ENCODE measurements around the gene ATP6V1E1.
"Not testable (repeated sequence)": the region's sequence is repeated elsewhere in the genome, so short reads cannot be mapped to it uniquely, and the experiment has no call there.

The ATP6V1E1 gene

GRCh38 chr22:17581056-17581455, 47.5 kb downstream of the ATP6V1E1 start:
- DNase-seq (ENCODE audit: low spot score): no peak

GRCh38 chr22:17580441-17581031, 48.0 kb downstream of the ATP6V1E1 start:
- no peak for DNase-seq (ENCODE audit: low spot score)

DNA sequence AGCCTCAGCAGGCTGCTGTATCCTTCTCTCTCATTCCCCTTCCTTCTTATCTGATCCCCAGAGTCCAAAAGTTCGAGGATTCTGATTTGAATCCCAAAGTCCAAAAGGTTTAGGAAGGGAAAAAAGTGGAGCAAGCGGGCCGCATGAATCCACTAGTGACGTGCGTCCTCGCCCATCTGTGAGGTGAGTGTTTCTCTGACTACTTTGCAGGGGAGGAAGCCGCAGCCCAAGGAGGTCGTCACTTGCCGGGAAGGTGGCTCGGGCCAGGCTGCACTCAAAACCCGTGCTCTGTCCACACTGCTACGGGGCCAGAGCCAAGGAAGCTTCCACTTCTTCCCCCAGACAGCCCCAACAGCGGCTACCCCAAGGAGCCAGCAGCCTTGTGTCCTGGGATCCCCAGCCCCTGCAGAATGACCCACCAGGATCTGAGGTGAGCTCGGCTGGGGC, 49.0 kb downstream of the ATP6V1E1 start:
- DNase-seq (ENCODE audit: low spot score): no peak

DNA sequence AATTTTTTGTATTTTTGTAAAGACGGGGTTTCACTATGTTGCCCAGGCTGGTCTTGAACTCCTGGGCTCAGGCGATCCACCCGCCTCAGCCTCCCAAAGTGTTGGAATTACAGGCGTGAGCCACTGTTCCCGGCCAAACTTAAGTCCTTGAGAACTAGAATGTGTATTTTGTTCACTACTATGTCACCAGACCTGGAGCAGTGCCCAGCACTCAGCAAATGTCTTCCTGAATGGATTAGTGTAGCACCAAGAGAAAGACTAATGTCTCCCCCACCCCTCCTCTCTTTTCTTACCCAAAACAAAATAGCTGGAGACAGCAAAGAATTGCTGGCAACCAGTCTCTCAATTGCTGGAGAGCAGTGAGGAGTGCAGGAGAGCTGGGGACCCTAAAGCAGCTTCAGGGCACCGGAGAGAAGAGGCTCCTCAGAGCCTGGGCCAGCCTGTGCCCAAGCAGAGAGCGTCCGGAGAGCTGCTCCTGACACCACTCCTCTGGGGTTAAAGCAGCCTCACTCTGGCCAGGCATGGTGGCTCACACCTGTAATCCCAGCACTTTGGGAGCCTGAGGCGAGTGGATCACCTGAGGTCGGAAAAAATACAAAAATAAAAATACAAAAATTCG, 50.3 kb downstream of the ATP6V1E1 start:
- no peak for DNase-seq (ENCODE audit: low spot score)

DNA sequence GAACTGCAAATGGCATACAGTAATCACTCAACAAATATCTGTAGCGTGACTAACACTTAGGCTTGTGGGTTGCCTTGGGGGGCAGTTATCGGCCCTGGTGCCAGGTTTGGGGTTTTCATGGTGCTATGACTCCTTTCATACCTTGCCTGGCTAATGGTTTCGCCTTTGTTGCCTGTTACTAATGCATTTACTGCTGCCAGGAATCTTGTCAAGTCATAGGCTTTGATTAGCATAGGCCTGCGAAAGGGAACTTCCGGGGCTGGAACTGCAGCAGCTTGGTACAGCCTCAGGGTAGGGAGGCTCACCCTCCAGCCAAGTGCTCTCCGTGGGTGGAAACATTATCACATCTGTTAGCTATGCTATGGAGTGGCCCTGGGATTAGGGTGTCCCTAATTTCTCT, 52.1 kb downstream of the ATP6V1E1 start:
- no peak for DNase-seq (ENCODE audit: low spot score)

- no peak for DNase-seq (ENCODE audit: low spot score)
Observed at GRCh38 chr22:17575681-17576080, 52.9 kb downstream of the ATP6V1E1 start.

DNA sequence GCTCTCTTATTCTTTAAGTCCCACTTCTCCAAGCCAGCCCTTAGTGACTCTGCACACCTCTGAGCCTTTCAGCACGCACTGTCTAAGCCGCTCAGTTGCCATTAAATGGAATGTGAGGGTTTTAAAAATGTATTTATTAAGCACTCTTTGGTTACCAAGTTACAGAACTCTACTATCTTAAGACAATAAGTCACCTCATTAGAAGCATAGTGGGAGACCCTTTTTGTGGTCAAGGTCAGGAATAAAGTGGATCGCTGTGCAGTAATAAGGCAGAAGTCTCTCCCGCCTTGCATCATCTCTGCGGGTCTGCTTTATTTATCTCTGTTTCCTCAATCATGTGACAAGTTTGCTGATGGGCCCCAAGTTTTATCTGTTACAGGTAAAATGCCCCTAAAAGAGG, 53.4 kb downstream of the ATP6V1E1 start:
- DNase-seq (ENCODE audit: low spot score): no peak

GRCh38 chr22:17570851-17571631, 57.5 kb downstream of the ATP6V1E1 start:
- no peak for DNase-seq (ENCODE audit: low spot score)

DNA sequence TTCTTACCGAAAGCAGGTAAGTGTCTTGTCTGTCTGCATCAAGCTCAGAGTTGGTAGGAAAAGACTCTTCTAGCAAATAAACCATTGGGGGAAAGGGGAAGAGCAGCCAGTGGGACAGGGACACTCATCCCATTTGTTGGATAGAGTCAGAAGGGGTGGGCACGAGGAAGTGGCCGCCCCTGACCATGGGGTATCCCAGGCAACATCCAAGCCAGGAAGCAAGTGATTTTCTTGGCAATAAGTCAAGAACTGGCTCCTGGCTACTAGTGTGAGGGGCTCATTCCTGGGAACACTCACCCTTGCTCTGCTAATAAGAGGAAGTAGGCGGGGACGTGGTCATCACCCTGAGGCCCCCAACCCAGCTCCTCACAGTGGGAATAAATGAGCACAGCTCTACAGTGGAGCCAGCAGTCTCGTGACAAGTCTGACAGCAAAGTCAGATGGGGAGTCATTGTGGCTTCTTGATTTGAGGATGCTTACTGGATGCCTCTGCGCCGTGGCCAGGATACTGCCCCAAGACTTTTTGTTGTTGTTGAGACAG, 58.5 kb downstream of the ATP6V1E1 start:
- DNase-seq (ENCODE audit: low spot score): no peak

GRCh38 chr22:17566776-17567175, 61.8 kb downstream of the ATP6V1E1 start:
- DNase-seq (ENCODE audit: low spot score): no peak

GRCh38 chr22:17566016-17566687, 62.4 kb downstream of the ATP6V1E1 start:
- DNase-seq (ENCODE audit: low spot score): not testable (repeated sequence)

DNA sequence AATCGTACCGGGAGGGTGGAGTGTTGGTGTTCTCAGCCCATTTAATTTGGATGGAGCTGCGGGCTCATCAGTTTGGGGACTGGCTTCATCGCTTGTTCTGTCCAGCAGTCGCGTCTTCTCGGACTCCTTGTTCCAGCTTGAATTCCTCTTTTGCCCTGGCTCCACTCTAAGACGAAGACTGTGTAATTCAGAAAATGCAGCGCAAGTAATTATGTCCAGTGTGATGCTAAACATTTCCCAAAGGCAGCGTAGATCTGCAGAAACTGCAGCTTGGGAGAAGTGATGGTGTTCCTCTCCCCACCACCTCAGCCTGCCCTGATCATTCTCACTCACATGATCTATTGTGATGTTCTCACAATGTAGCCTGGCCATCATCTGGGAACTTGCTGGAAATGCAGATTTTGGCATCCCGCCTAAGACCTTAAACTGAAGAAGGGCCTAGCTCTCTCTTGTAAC, 64.6 kb downstream of the ATP6V1E1 start:
- DNase-seq (ENCODE audit: low spot score): no peak

DNA sequence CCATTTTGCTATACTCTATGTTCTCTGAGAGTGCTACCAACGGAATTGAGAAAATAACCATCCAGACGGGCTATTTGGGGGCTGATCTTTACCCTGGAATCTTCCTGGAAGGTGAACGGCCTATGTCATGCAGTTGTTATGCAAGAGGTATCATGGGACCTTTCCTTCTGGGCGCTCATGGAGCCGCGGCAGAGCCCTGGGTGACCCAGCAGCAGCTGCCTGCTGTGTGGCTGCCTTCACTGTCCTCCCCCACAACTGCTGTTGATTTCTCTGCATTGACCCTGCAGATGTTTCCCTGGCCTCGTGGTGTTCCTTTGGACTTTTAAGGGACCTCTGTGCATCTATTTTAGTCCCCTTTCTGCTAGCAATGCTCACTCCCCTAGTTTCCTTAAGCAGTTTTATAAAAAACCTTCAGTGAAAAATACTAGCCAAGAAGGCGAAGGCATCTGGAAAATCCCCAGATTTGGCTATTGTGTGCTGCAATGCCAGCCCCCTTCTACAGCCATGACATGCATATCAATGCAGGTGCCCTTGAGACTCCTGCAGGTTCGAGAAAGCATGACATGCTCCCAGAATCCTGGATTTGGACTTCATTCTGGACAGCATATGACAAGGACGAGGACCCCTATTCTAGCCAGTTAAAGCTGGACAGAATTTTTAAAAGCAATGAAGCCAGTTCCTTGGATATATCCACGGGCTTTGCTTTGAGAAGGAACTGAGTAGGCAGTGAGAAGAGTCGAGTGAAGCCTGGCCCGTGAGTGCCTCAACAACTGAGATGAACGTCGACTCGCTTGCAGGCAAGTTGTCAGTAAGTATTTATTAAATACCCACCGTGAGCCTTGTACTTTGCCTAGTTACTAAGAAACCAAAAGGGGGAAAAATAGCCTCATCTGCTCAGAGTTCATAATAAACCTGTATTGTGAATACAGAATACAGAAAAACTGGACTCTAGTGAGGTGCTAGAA, 65.4 kb downstream of the ATP6V1E1 start, which contains the start of gene SLC25A18:
Gene SLC25A18 (plus strand): TSS at position 593 of the 965 bp plus-strand sequence. CDS start 16,447 bp downstream, outside the sequence.
- DNase-seq (ENCODE audit: low spot score): no peak

- no peak for DNase-seq (ENCODE audit: low spot score)
Observed at GRCh38 chr22:17559188-17559587, 69.4 kb downstream of the ATP6V1E1 start.

- DNase-seq (ENCODE audit: low spot score): no peak
Observed at GRCh38 chr22:17554814-17555213, 73.7 kb downstream of the ATP6V1E1 start.

- no peak for DNase-seq (ENCODE audit: low spot score)
Observed at GRCh38 chr22:17552737-17553136, 75.8 kb downstream of the ATP6V1E1 start.

DNA sequence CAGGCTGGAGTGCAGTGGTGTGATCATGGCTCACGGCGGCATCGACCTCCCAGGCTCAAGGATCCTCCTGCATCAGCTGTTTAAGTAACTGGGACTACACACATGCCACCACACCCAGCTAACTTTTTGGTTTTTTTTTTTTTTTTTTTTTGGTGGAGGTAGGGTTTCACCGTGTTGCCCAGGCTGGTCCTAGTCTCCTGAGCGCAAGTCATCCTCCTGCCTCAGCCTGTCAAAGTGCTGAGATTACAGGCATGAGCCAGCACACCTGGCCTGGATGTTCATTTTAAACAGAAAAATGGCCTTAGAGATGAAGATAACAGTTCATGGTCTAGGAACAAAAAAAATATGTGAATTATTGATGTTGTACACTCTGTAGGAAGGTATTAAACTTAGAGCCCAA, 78.9 kb downstream of the ATP6V1E1 start:
- DNase-seq (ENCODE audit: low spot score): no peak

- no peak for DNase-seq (ENCODE audit: low spot score)
Observed at GRCh38 chr22:17549183-17549582, 79.4 kb downstream of the ATP6V1E1 start.

GRCh38 chr22:17548756-17549035, 79.9 kb downstream of the ATP6V1E1 start:
- DNase-seq (ENCODE audit: low spot score): no peak

GRCh38 chr22:17548010-17548755, 80.4 kb downstream of the ATP6V1E1 start:
- no peak for DNase-seq (ENCODE audit: low spot score)
